ENCODE results near the gene ANGPTL3.

GRCh38 chr1:62589321-62589720 lies 8.0 kb upstream of the ANGPTL3 start:
- TF ChIP-seq, protein P1, sequence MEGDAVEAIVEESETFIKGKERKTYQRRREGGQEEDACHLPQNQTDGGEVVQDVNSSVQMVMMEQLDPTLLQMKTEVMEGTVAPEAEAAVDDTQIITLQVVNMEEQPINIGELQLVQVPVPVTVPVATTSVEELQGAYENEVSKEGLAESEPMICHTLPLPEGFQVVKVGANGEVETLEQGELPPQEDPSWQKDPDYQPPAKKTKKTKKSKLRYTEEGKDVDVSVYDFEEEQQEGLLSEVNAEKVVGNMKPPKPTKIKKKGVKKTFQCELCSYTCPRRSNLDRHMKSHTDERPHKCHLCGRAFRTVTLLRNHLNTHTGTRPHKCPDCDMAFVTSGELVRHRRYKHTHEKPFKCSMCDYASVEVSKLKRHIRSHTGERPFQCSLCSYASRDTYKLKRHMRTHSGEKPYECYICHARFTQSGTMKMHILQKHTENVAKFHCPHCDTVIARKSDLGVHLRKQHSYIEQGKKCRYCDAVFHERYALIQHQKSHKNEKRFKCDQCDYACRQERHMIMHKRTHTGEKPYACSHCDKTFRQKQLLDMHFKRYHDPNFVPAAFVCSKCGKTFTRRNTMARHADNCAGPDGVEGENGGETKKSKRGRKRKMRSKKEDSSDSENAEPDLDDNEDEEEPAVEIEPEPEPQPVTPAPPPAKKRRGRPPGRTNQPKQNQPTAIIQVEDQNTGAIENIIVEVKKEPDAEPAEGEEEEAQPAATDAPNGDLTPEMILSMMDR (IDR thresholded peaks at IDR 0.05) = no peak
- no peak for TF ChIP-seq ZFX (IDR thresholded peaks at IDR 0.05; ENCODE audit: borderline replicate concordance)

All from 22Rv1 (cell line).